ENCODE data around the gene FGD4. TPM values are rescaled to one million over a fixed set of nuclear protein-coding genes. Genes with fewer than 3 reads are reported as not detected.
"Not testable (repeated sequence)": the region's sequence is repeated elsewhere in the genome, so short reads cannot be mapped to it uniquely, and the experiment has no call there.

FGD4 gene
- polyA plus RNA-seq, 1 donor = 18.8 TPM

GRCh38 chr12:32515137-32515873 lies 115.9 kb downstream of the FGD4 start:
- Histone ChIP-seq H3K4me3 (ENCODE audit: low read length) (no peak overlapping the region), H3K4me1 (ENCODE audit: control insufficient read depth, insufficient read depth, low read length) (peaks cover 17% of the 10 kb centered on the region), H3K27me3 (ENCODE audit: control insufficient read depth, insufficient read depth, low read length) (no peaks in the 10 kb centered on the region), H3K36me3 (ENCODE audit: control insufficient read depth, insufficient read depth, low read length) (no peaks in the 10 kb centered on the region), H3K27ac (ENCODE audit: low read length) (peak overlapping the region; percentile 18), H3K9me3 (ENCODE audit: control insufficient read depth, low read depth, low read length) (no peaks in the 10 kb centered on the region)
- no peak for DNase-seq
- WGBS (ENCODE audit: insufficient coverage, low lambda C conversion rate) = 71% methylated on average over 1 of the region's 1 CpG

- DNase-seq = no peak
- peaks cover 17% of the 10 kb centered on the region for H3K4me1 ChIP-seq (ENCODE audit: control insufficient read depth, insufficient read depth, low read length)
- WGBS (ENCODE audit: insufficient coverage, low lambda C conversion rate) = no CpG with 5 or more reads among the region's 2 CpGs
- H3K9me3 ChIP-seq (ENCODE audit: control insufficient read depth, low read depth, low read length) = no peaks in the 10 kb centered on the region
- H3K36me3 ChIP-seq (ENCODE audit: control insufficient read depth, insufficient read depth, low read length) = no peaks in the 10 kb centered on the region
- H3K27me3 ChIP-seq (ENCODE audit: control insufficient read depth, insufficient read depth, low read length) = no peaks in the 10 kb centered on the region
- H3K4me3 ChIP-seq (ENCODE audit: low read length) = no peak overlapping the region
- no peak overlapping the region for H3K27ac ChIP-seq (ENCODE audit: low read length)
Observed at GRCh38 chr12:32516230-32516629, 116.9 kb downstream of the FGD4 start.

GRCh38 chr12:32517966-32518365 lies 118.6 kb downstream of the FGD4 start:
- no peaks in the 10 kb centered on the region for H3K36me3 ChIP-seq (ENCODE audit: control insufficient read depth, insufficient read depth, low read length)
- no CpG with 5 or more reads among the region's 5 CpGs for WGBS (ENCODE audit: insufficient coverage, low lambda C conversion rate)
- H3K27me3 ChIP-seq (ENCODE audit: control insufficient read depth, insufficient read depth, low read length) = no peaks in the 10 kb centered on the region
- H3K4me1 ChIP-seq (ENCODE audit: control insufficient read depth, insufficient read depth, low read length) = peaks cover 6% of the 10 kb centered on the region
- H3K27ac ChIP-seq (ENCODE audit: low read length) = no peak overlapping the region
- no peaks in the 10 kb centered on the region for H3K9me3 ChIP-seq (ENCODE audit: control insufficient read depth, low read depth, low read length)
- DNase-seq = no peak
- no peak overlapping the region for H3K4me3 ChIP-seq (ENCODE audit: low read length)

GRCh38 chr12:32519047-32519446 lies 119.7 kb downstream of the FGD4 start:
- no peak for DNase-seq
- no peaks in the 10 kb centered on the region for H3K9me3 ChIP-seq (ENCODE audit: control insufficient read depth, low read depth, low read length)
- H3K27ac ChIP-seq (ENCODE audit: low read length) = no peak overlapping the region
- no peak overlapping the region for H3K4me3 ChIP-seq (ENCODE audit: low read length)
- no peaks in the 10 kb centered on the region for H3K36me3 ChIP-seq (ENCODE audit: control insufficient read depth, insufficient read depth, low read length)
- WGBS (ENCODE audit: insufficient coverage, low lambda C conversion rate) = no CpG with 5 or more reads among the region's 3 CpGs
- peaks cover 3% of the 10 kb centered on the region for H3K4me1 ChIP-seq (ENCODE audit: control insufficient read depth, insufficient read depth, low read length)
- no peaks in the 10 kb centered on the region for H3K27me3 ChIP-seq (ENCODE audit: control insufficient read depth, insufficient read depth, low read length)

GRCh38 chr12:32522331-32523221 lies 123.2 kb downstream of the FGD4 start:
- Histone ChIP-seq H3K36me3 (ENCODE audit: control insufficient read depth, insufficient read depth, low read length) (no peaks in the 10 kb centered on the region), H3K4me3 (ENCODE audit: low read length) (no peak overlapping the region), H3K9me3 (ENCODE audit: control insufficient read depth, low read depth, low read length) (peaks cover 4% of the 10 kb centered on the region), H3K4me1 (ENCODE audit: control insufficient read depth, insufficient read depth, low read length) (no peaks in the 10 kb centered on the region), H3K27me3 (ENCODE audit: control insufficient read depth, insufficient read depth, low read length) (no peaks in the 10 kb centered on the region), H3K27ac (ENCODE audit: low read length) (no peak overlapping the region)
- WGBS (ENCODE audit: insufficient coverage, low lambda C conversion rate) = 47% methylated on average over 2 of the region's 5 CpGs
- no peak for DNase-seq

GRCh38 chr12:32525802-32526201 lies 126.4 kb downstream of the FGD4 start:
- H3K36me3 ChIP-seq (ENCODE audit: control insufficient read depth, insufficient read depth, low read length); H3K4me1 ChIP-seq (ENCODE audit: control insufficient read depth, insufficient read depth, low read length); DNase-seq; H3K9me3 ChIP-seq (ENCODE audit: control insufficient read depth, low read depth, low read length); H3K4me3 ChIP-seq (ENCODE audit: low read length); H3K27ac ChIP-seq (ENCODE audit: low read length); H3K27me3 ChIP-seq (ENCODE audit: control insufficient read depth, insufficient read depth, low read length): not testable (repeated sequence)
- no CpG with 5 or more reads among the region's 20 CpGs for WGBS (ENCODE audit: insufficient coverage, low lambda C conversion rate)

GRCh38 chr12:32526343-32526742 lies 127.0 kb downstream of the FGD4 start:
- DNase-seq; H3K36me3 ChIP-seq (ENCODE audit: control insufficient read depth, insufficient read depth, low read length); H3K4me1 ChIP-seq (ENCODE audit: control insufficient read depth, insufficient read depth, low read length); H3K4me3 ChIP-seq (ENCODE audit: low read length); H3K27ac ChIP-seq (ENCODE audit: low read length); H3K9me3 ChIP-seq (ENCODE audit: control insufficient read depth, low read depth, low read length); H3K27me3 ChIP-seq (ENCODE audit: control insufficient read depth, insufficient read depth, low read length): not testable (repeated sequence)
- no CpG with 5 or more reads among the region's 9 CpGs for WGBS (ENCODE audit: insufficient coverage, low lambda C conversion rate)

- H3K4me3 ChIP-seq (ENCODE audit: low read length) = no peak overlapping the region
- H3K27me3 ChIP-seq (ENCODE audit: control insufficient read depth, insufficient read depth, low read length) = no peaks in the 10 kb centered on the region
- H3K4me1 ChIP-seq (ENCODE audit: control insufficient read depth, insufficient read depth, low read length) = peaks cover 30% of the 10 kb centered on the region
- WGBS (ENCODE audit: insufficient coverage, low lambda C conversion rate) = 0% methylated on average over 1 of the region's 1 CpG
- peak in 1 of 2 donors; percentile 37 for DNase-seq
- no peaks in the 10 kb centered on the region for H3K9me3 ChIP-seq (ENCODE audit: control insufficient read depth, low read depth, low read length)
- H3K27ac ChIP-seq (ENCODE audit: low read length) = peak overlapping the region; percentile 26
- no peaks in the 10 kb centered on the region for H3K36me3 ChIP-seq (ENCODE audit: control insufficient read depth, insufficient read depth, low read length)
Observed at GRCh38 chr12:32532422-32532821, 133.1 kb downstream of the FGD4 start.

GRCh38 chr12:32532951-32533350 lies 133.6 kb downstream of the FGD4 start:
- Histone ChIP-seq H3K4me1 (ENCODE audit: control insufficient read depth, insufficient read depth, low read length) (peaks cover 30% of the 10 kb centered on the region), H3K4me3 (ENCODE audit: low read length) (no peak overlapping the region), H3K9me3 (ENCODE audit: control insufficient read depth, low read depth, low read length) (no peaks in the 10 kb centered on the region), H3K27me3 (ENCODE audit: control insufficient read depth, insufficient read depth, low read length) (no peaks in the 10 kb centered on the region), H3K27ac (ENCODE audit: low read length) (peak overlapping the region; percentile 80), H3K36me3 (ENCODE audit: control insufficient read depth, insufficient read depth, low read length) (no peaks in the 10 kb centered on the region)
- DNase-seq = no peak

GRCh38 chr12:32533506-32533905 lies 134.1 kb downstream of the FGD4 start:
- peak overlapping the region; percentile 80 for H3K27ac ChIP-seq (ENCODE audit: low read length)
- H3K4me3 ChIP-seq (ENCODE audit: low read length) = peak overlapping the region; percentile 29
- not testable (repeated sequence) for H3K36me3 ChIP-seq (ENCODE audit: control insufficient read depth, insufficient read depth, low read length); H3K27me3 ChIP-seq (ENCODE audit: control insufficient read depth, insufficient read depth, low read length); DNase-seq; H3K9me3 ChIP-seq (ENCODE audit: control insufficient read depth, low read depth, low read length)
- peaks cover 30% of the 10 kb centered on the region for H3K4me1 ChIP-seq (ENCODE audit: control insufficient read depth, insufficient read depth, low read length)
- WGBS (ENCODE audit: insufficient coverage, low lambda C conversion rate) = 56% methylated on average over 1 of the region's 10 CpGs
